Endothelial cell of hepatic sinusoid (primary cell): ENCODE results near the gene UCK2.

ENCODE experiments used
- in situ Hi-C: cut with HindIII; loops from 2 replicates; pipeline ENCODE4 v1.10.0; 2017; ENCODE audit warnings: low sequenced_read_pairs

Gene UCK2

GRCh38 chr1:165833358-165833757 lies 5.9 kb downstream of the UCK2 start:
- in situ Hi-C loops, result no loop called here

DNA sequence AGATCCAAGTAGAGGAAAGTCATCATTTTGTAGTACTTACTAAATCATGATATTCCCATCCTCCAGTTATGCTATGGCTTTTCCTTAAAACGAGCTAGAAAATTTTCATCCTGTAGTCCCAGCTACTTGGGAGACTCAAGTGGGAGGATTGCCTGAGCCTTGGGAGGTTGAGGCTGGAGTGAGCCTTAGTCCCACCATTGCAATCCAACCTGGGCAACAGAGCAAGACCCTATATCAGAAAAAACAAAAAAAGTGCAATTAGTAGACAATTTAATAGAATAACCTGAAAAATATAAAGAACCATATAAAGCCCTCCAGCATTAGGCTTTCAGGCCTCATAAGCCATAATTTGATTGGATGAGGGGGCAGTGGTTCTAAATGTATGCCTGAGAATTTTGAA lies 6.8 kb downstream of the UCK2 start:
- in situ Hi-C loops, result no loop called here

DNA sequence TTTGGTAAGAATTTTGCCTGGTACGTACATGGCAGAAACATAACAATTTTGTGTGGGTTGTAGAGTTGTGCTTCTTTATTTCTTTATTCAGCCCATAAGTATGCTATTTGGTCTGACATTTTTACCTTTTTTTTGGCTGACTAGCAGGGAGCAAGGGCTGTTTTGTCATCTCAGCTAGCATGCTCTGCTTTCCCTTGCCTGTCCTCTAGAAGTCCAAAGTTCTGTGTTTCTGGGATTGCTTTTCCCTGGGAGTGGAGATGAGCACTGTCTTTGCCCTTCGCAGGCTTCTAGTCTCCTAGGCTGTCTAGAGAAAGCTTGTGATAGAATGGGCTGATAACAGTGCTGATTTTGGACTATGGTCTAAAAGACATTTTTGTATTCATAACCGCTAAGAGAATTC lies 7.5 kb downstream of the UCK2 start:
- in situ Hi-C loops, result no loop called here

- in situ Hi-C loops, result no loop called here
Observed at GRCh38 chr1:165836664-165837482, 9.5 kb downstream of the UCK2 start.

GRCh38 chr1:165837838-165838364 lies 10.5 kb downstream of the UCK2 start:
- in situ Hi-C loops, result no loop called here

GRCh38 chr1:165840423-165840822 lies 13.0 kb downstream of the UCK2 start:
- in situ Hi-C loops, result no loop called here

DNA sequence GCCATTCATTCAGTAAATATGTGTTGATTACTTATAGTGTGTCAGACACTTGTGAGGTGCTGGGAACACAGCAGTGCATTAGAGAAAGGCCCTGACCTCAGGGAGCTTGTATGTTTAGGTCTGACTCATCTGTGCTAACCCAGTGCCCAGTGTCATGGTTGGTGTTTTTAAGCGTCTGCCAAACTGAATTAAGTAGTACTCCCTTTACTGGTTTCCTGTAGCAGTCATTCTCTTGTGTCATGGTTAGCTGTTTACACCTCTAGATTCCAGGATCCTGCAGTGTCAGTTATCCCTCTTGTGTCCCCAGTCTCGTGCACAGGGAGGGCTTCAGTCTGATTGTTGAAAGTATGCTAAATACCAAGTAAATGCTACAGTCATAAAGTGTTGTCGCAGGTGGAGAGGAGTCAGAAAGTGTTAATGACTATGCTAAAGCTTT lies 14.2 kb downstream of the UCK2 start:
- in situ Hi-C loops, result no loop called here

DNA sequence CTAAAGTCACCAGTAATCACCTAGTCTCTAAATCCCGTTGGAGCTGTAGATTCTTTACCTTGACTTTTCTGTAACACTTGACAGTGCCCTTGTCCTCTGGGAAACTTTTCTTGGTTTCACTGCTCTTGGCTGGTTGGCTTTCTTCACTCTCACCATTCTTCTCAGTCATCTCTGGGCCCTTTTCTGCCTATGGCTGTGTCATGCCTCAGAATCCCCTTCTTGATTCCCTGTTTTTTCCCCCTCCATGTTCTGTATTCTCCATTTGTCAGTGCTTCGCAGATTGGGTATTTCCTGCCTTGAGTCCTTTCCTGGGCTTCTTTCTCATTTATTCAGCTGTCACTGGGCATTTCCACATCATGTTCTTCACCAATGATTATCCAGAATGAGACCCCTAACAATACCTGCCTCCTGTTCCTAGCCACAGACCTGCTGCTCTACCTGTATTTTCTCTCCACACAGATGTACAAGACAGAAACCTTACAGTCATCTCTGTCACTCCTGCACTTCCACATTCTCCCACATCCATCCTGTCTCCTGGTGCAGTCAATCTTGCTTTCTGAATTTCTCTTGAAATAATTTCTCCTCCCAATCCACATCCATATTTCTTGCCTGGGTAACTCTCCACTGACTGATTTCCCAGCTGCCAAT lies 14.7 kb downstream of the UCK2 start:
- in situ Hi-C loops, result no loop called here

- in situ Hi-C loops, result no loop called here
Observed at GRCh38 chr1:165842671-165843129, 15.3 kb downstream of the UCK2 start.

GRCh38 chr1:165843304-165843703 lies 15.9 kb downstream of the UCK2 start:
- in situ Hi-C loops, result no loop called here

GRCh38 chr1:165844114-165844798 lies 16.8 kb downstream of the UCK2 start:
- in situ Hi-C loops, result no loop called here

DNA sequence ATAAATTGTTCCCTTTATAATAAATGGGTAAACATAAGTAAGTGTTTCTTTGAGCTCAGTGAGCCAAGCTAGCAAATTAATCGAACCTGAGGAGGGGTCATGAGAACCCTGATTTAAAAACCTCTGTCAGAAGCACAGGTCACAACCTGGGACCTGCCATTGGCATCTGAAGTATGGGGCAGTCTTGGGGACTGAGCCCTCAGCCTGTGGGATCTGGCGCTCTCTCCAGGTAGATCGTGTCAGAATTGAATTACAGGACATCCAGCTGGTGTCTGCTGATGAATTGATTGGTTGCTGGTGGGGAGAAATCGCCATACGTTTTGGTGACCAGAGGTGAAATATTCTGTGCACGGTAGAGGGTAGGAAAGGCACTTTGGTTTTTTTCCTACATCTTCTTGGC lies 17.5 kb downstream of the UCK2 start:
- in situ Hi-C loops, result no loop called here

DNA sequence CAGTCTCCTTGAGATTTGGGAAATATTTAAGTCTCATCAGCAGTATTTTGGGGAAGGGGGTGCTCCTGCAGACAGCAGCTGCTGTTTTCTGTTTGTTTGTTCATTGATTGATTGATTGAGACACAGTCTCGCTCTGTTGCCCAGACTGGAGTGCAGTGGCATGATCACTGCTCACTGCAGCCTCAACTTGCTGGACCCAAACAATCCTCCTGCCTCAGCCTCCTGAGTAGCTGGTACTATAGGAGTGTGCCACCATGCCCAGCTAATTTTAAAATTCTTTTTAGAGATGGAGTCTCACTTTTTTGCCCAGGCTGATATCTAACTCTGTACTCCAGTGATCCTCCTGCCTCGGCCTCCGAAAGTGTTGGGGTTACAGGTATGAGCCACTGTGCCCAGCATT lies 18.2 kb downstream of the UCK2 start:
- in situ Hi-C loops, result no loop called here

- in situ Hi-C loops, result no loop called here
Observed at GRCh38 chr1:165845992-165846748, 18.8 kb downstream of the UCK2 start.

DNA sequence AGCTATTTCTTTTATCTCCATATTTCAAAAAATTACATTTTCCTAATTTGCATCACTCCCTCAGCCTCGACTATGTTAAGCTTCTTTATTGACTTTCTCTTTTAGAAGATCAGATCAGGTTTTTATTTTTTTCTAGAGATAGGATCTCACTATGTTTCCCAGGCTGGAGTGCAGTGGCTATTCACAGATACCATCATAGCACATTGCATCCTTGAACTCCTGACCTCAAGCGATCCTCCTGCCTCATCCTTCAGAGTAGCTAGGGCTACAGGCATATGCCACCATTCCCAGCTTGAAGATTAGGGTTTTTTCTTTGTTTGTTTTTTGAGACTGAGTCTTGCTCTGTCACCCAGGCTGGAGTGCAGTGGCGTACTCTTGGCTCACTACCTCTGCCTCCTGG lies 20.1 kb downstream of the UCK2 start:
- in situ Hi-C loops, result no loop called here

DNA sequence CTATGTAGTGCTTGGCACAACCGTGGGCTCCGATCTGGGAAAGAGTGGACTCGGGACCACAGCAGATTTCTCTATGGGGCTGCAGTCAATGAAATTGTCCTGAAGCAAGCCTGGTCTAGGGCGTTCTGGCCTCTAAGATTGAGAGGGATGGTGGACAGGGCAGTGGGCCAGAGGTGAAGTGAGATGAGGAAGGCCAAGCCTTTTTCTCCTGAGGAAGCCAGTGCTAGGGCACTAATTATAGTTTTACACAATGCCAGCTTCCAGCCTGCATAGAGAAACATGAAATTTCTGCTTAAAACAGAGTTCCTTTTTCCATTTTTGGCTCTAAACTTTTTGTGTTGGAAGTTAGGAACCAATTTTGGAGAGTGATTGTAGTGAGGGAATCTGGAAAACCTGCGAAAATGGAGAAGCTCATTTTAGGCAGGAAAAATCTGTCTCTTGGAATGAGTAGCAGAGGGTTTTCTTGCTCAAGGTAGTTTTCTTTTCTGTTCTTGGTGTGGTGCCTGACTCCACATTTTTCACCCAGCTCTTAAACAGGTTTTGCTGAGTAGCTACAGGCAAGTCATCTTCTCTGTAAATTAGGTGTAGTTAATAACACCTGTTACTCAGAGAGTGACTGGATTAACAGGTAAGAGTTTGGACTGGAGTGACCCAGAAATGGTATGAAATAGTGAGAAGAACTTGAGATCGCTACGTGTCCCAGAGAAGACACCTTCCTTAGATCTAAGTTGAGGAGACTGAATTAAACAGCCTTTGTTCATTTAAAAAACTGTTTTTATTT lies 22.1 kb downstream of the UCK2 start:
- in situ Hi-C loops, result no loop called here

DNA sequence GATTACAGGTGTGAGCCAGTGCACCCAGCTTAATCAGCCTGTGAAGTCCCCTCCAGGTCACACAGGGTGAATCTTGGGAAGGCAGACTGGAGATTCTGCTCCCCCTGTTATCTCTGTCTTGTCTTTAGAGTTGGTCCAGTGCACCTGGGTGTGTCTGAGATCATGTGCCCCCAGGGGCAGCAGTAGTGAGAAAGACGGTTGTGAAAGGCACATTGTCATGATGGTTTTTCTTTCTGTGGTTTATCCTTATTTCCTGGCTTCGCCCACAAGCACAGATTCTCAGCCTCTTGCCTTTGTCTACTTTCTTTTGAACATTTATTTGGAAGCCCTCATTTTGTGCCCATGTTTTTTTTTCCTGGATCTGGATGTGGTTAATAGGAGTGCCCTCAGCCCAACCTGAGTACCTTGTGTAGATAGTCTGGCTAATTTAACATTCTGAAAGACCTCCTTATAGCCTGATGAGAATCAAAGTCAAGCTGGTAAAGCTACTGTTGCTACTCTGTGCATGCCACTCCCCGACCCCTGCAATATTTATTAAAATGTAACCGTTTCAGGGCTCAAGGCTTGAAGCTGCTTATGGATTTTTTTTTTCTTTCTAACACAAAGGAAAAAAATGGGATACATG lies 23.7 kb downstream of the UCK2 start:
- in situ Hi-C loops, result no loop called here

DNA sequence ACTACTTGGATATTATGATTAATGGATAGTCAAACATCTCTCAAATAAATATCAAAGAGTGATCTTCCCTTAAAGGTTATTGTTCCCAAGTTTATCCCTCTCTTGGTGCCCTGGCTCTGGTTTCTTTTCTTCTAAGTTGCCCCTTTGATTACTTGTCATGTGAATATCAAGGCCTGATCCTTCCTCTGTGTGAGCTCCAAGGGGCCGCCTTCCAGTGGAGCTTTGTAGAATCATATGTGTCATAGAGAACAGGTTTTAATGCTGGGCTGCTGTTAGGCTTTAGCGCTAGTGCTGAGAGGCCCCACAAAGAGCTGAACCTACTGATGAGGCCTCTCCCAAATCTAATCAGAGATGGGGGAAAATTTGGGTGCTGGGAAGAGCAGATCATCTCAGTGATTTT lies 25.5 kb downstream of the UCK2 start:
- in situ Hi-C loops, result no loop called here

- in situ Hi-C loops, result no loop called here
Observed at GRCh38 chr1:165853528-165854075, 26.2 kb downstream of the UCK2 start.
